Measurements from ENCODE around the gene ARMC9. TPM values are rescaled to one million over a fixed set of nuclear protein-coding genes. Genes with fewer than 3 reads are reported as not detected.

ARMC9 gene
- total and polyA plus RNA-seq, 2 donors (not counting 3 experiments of a cell fraction or from before 2014, with no cell fraction given) = 16.4 to 24.2 TPM

- H3K4me2 ChIP-seq (ENCODE audit: insufficient read depth, low read length) = no peak overlapping the region
- H3K4me3 ChIP-seq (replicated peaks in 1 of 3; ENCODE audit: insufficient read depth in 1 of 3, low read depth in 1 of 3, low read length in 3 of 3) = no peak overlapping the region
- ChIA-PET CTCF (interaction anchor here (1.3 kb wide), 1 partner anchor 8 kb away, joined by 3 read pairs; no protein-coding TSS in a partner anchor), POLR2A (no interaction called here)
- H2AFZ ChIP-seq (ENCODE audit: low read depth, low read length) = no peak overlapping the region
- intact Hi-C loops (cut with micrococcal nuclease) (no loop called here), dilution Hi-C loops (cut with MboI; ENCODE audit: extremely low pct_ligation_motif_present, low sequenced_read_pairs) (no loop called here)
- H3K9ac ChIP-seq (replicated peaks; ENCODE audit: extremely low read depth, insufficient read depth, low read length) = no peak overlapping the region
- FAIRE-seq = no peak
- H3K36me3 ChIP-seq (ENCODE audit: control insufficient read depth in 2 of 2, extremely low read depth in 1 of 2, insufficient read depth in 2 of 2, low read length in 2 of 2) = no peaks in the 10 kb centered on the region
- no peak overlapping the region for H3K27ac ChIP-seq (ENCODE audit: insufficient read depth, low read depth, low read length)
- DNase-seq (ENCODE audit: low read depth, low spot score) = no peak
- no peaks in the 10 kb centered on the region for H3K9me1 ChIP-seq (replicated peaks; ENCODE audit: control insufficient read depth, extremely low read depth, insufficient read depth, low read length)
- no peaks in the 10 kb centered on the region for H3K27me3 ChIP-seq (ENCODE audit: control insufficient read depth in 2 of 2, insufficient read depth in 2 of 2, low read length in 2 of 2)
- no peak for TF ChIP-seq EZH2 (IDR thresholded peaks at IDR 0.05; ENCODE audit: borderline replicate concordance, low read depth, low read length, severe bottlenecking)
- TF ChIP-seq MAX (IDR thresholded peaks at IDR 0.05; ENCODE audit: insufficient read depth, insufficient read length) = no peak
- no peaks in the 10 kb centered on the region for H4K20me1 ChIP-seq (replicated peaks; ENCODE audit: control insufficient read depth, extremely low read depth, insufficient read depth, low read length)
- H3K4me1 ChIP-seq (ENCODE audit: control insufficient read depth, extremely low read depth, insufficient read depth, low read length) = no peaks in the 10 kb centered on the region
- BruUV-seq (replicated peaks) = no TSS peak
- no peaks in the 10 kb centered on the region for H3K9me3 ChIP-seq (replicated peaks; ENCODE audit: control insufficient read depth, insufficient read depth, low read length)
- no peaks in the 10 kb centered on the region for H3K79me2 ChIP-seq (ENCODE audit: control insufficient read depth, insufficient read depth, low read length)
These were observed 113.6 kb downstream of the ARMC9 start for GRCh38 chr2:231312066-231312465.

GRCh38 chr2:231315896-231316295 is 117.5 kb downstream of the ARMC9 start:
- Histone ChIP-seq H3K27ac (ENCODE audit: insufficient read depth, low read depth, low read length) (no peak overlapping the region), H3K4me2 (ENCODE audit: insufficient read depth, low read length) (no peak overlapping the region), H3K9me3 (replicated peaks; ENCODE audit: control insufficient read depth, insufficient read depth, low read length) (no peaks in the 10 kb centered on the region), H3K9ac (replicated peaks; ENCODE audit: extremely low read depth, insufficient read depth, low read length) (no peak overlapping the region), H3K9me1 (replicated peaks; ENCODE audit: control insufficient read depth, extremely low read depth, insufficient read depth, low read length) (no peaks in the 10 kb centered on the region), H3K36me3 (ENCODE audit: control insufficient read depth in 2 of 2, extremely low read depth in 1 of 2, insufficient read depth in 2 of 2, low read length in 2 of 2) (no peaks in the 10 kb centered on the region), H4K20me1 (replicated peaks; ENCODE audit: control insufficient read depth, extremely low read depth, insufficient read depth, low read length) (no peaks in the 10 kb centered on the region), H3K4me1 (ENCODE audit: control insufficient read depth, extremely low read depth, insufficient read depth, low read length) (no peaks in the 10 kb centered on the region), H3K27me3 (ENCODE audit: control insufficient read depth in 2 of 2, insufficient read depth in 2 of 2, low read length in 2 of 2) (no peaks in the 10 kb centered on the region), H2AFZ (ENCODE audit: low read depth, low read length) (no peak overlapping the region), H3K79me2 (ENCODE audit: control insufficient read depth, insufficient read depth, low read length) (no peaks in the 10 kb centered on the region), H3K4me3 (replicated peaks in 1 of 3; ENCODE audit: insufficient read depth in 1 of 3, low read depth in 1 of 3, low read length in 3 of 3) (no peak overlapping the region)
- intact Hi-C loops (cut with micrococcal nuclease) (no loop called here), dilution Hi-C loops (cut with MboI; ENCODE audit: extremely low pct_ligation_motif_present, low sequenced_read_pairs) (no loop called here)
- POLR2A ChIA-PET = no interaction called here
- CTCF ChIA-PET = no interaction called here
- BruUV-seq (replicated peaks) = no TSS peak
- TF ChIP-seq POLR2A (IDR thresholded peaks at IDR 0.05; ENCODE audit: low read depth, low read length) (no peak), GATA2 (IDR thresholded peaks at IDR 0.05; ENCODE audit: insufficient read depth, insufficient read length, low read depth, low read length) (no peak), JUN (IDR thresholded peaks at IDR 0.05; ENCODE audit: borderline replicate concordance, insufficient read depth, insufficient read length, low read depth) (no peak), POLR2AphosphoS5 (IDR thresholded peaks at IDR 0.05; ENCODE audit: insufficient read depth, low read depth, low read length) (no peak), EZH2 (IDR thresholded peaks at IDR 0.05; ENCODE audit: borderline replicate concordance, low read depth, low read length, severe bottlenecking) (no peak), MAX (IDR thresholded peaks at IDR 0.05; ENCODE audit: insufficient read depth, insufficient read length) (no peak), FOS (IDR thresholded peaks at IDR 0.05; ENCODE audit: borderline replicate concordance, insufficient read depth, low read length) (no peak), MYC (IDR thresholded peaks at IDR 0.05; ENCODE audit: low read depth, low read length) (no peak), CTCF (IDR thresholded peaks at IDR 0.05; ENCODE audit: extremely low read depth in 1 of 2, insufficient read depth in 1 of 2, low read depth in 1 of 2, low read length in 2 of 2) (no peak)
- no peak for DNase-seq (ENCODE audit: low read depth, low spot score)
- FAIRE-seq = no peak

Data from endothelial cell of umbilical vein (primary cell).